BLaER1 (cell line): ENCODE results near the gene NEIL1.
"Not testable (repeated sequence)": the region's sequence is repeated elsewhere in the genome, so short reads cannot be mapped to it uniquely, and the experiment has no call there.

Experiments
- H3K27ac ChIP-seq: shearing (Covaris generic); formaldehyde crosslinking; 2 replicates; pipeline ENCODE4 v1.8.1; 2022
- H3K27me3 ChIP-seq: shearing (Covaris generic); formaldehyde crosslinking; 2 replicates; pipeline ENCODE4 v1.8.1; 2022
- H3K36me3 ChIP-seq: shearing (Covaris generic); formaldehyde crosslinking; 2 replicates; pipeline ENCODE4 v1.8.1; 2022
- H3K4me1 ChIP-seq: shearing (Covaris generic); formaldehyde crosslinking; 2 replicates; pipeline ENCODE4 v1.8.1; 2022
- H3K4me2 ChIP-seq: shearing (Covaris generic); formaldehyde crosslinking; 2 replicates; pipeline ENCODE4 v1.8.1; 2022
- H3K4me3 ChIP-seq: shearing (Covaris generic); formaldehyde crosslinking; 2 replicates; pipeline ENCODE4 v1.8.1; 2022
- H3K9ac ChIP-seq: shearing (Covaris generic); formaldehyde crosslinking; 2 replicates; pipeline ENCODE4 v1.8.1; 2022
- H3K9me3 ChIP-seq: shearing (Covaris generic); formaldehyde crosslinking; 2 replicates; pipeline ENCODE4 v1.8.1; 2022
- H4K20me1 ChIP-seq: shearing (Covaris generic); formaldehyde crosslinking; 2 replicates; pipeline ENCODE4 v1.8.1; 2022
- Cebpa-rat ChIP-seq: shearing (Covaris generic); IDR thresholded peaks from 2 replicates; pipeline ENCODE4 v1.8.1; 2022

NEIL1 gene

GRCh38 chr15:75366163-75366562 is 19.3 kb downstream of the NEIL1 start:
- Histone ChIP-seq H3K27ac (no peak overlapping the region), H3K4me2 (no peak overlapping the region), H3K4me3 (no peak overlapping the region), H3K9ac (no peak overlapping the region), H4K20me1 (peaks cover 15% of the 10 kb centered on the region; the same call in 1 of the 2 replicates), H3K27me3 (no peaks in the 10 kb centered on the region), H3K9me3 (no peaks in the 10 kb centered on the region), H3K36me3 (peaks cover 64% of the 10 kb centered on the region), H3K4me1 (peaks cover 55% of the 10 kb centered on the region)
- TF ChIP-seq Cebpa-rat, result no peak

GRCh38 chr15:75367006-75367405 is 20.2 kb downstream of the NEIL1 start:
- H3K4me3 ChIP-seq, result no peak overlapping the region
- H3K4me2 ChIP-seq, result peak overlapping the region; percentile 92

GRCh38 chr15:75367406-75367912 is 20.6 kb downstream of the NEIL1 start:
- peak overlapping the region; percentile 99 for H3K27ac ChIP-seq
- H3K4me3 ChIP-seq, result peak overlapping the region; percentile 97
- no peak for TF ChIP-seq Cebpa-rat
- no peaks in the 10 kb centered on the region for H3K27me3 ChIP-seq
- peak overlapping the region; percentile 92 for H3K4me2 ChIP-seq
- peaks cover 66% of the 10 kb centered on the region for H3K36me3 ChIP-seq
- peaks cover 54% of the 10 kb centered on the region for H3K4me1 ChIP-seq
- peaks cover 22% of the 10 kb centered on the region for H4K20me1 ChIP-seq
- H3K9me3 ChIP-seq, result no peaks in the 10 kb centered on the region
- H3K9ac ChIP-seq, result peak overlapping the region; percentile 96

More at GRCh38 chr15:75367006-75367405, 20.2 kb downstream of the NEIL1 start:
- H3K4me1 ChIP-seq, result peaks cover 58% of the 10 kb centered on the region
- H3K27me3 ChIP-seq, result no peaks in the 10 kb centered on the region
- H3K27ac ChIP-seq, result no peak overlapping the region
- H3K9ac ChIP-seq, result no peak overlapping the region
- peaks cover 22% of the 10 kb centered on the region for H4K20me1 ChIP-seq
- no peak for TF ChIP-seq Cebpa-rat
- no peaks in the 10 kb centered on the region for H3K9me3 ChIP-seq
- peaks cover 64% of the 10 kb centered on the region for H3K36me3 ChIP-seq

DNA sequence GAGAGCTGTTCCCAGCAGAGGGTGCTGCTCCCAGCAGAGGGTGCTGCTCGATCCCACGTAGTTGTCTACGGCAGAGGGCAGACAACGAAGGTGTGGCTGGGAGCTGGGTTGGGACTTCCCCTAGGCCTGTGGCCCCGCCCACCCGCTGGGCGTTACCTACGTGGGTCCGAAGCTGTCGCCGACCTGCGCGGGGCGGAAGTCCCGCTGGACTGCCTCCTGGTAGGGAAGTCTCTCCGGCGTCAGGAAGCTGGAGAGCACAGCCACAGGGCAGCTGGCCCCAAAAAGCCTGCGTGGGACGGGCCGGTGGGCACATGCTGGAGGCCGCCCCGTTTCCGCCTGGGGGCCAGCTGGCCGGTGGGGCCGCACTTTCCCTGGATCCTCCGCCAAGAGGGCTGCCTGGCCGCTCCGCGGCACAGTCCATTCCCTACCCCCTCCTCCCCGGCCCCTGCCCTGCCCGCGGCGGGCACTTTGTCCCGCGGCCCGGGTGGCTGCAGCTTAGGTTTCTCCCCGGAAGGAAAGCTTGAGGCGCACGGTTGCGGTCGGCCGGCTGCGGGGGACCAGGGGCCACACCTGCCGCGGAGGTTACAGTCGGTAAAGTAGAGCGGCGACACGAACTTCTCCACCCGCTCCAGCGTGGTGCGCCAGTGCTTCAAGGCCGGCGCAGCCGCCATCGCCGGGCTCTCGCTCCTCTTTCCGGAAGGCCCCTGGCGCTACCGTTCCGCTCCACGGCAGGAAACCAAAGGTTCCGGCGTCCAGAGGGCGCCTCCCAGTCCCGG is 21.3 kb downstream of the NEIL1 start, which contains the start of gene MAN2C1:
Gene MAN2C1 (minus strand): TSS at position 695 of the 776 bp plus-strand sequence. CDS start 24 bp downstream, at position 671.
- Histone ChIP-seq H3K9ac (peak within 1 kb of the TSS; percentile 96), H3K27me3 (no peaks in the 10 kb centered on the region), H3K36me3 (peaks cover 72% of the 10 kb centered on the region), H3K4me3 (peak within 1 kb of the TSS; percentile 97), H3K27ac (peak within 1 kb of the TSS; percentile 99), H4K20me1 (peaks cover 23% of the 10 kb centered on the region), H3K4me1 (peaks cover 47% of the 10 kb centered on the region), H3K9me3 (no peaks in the 10 kb centered on the region), H3K4me2 (peak within 1 kb of the TSS; percentile 92)
- TF ChIP-seq Cebpa-rat, result no peak

DNA sequence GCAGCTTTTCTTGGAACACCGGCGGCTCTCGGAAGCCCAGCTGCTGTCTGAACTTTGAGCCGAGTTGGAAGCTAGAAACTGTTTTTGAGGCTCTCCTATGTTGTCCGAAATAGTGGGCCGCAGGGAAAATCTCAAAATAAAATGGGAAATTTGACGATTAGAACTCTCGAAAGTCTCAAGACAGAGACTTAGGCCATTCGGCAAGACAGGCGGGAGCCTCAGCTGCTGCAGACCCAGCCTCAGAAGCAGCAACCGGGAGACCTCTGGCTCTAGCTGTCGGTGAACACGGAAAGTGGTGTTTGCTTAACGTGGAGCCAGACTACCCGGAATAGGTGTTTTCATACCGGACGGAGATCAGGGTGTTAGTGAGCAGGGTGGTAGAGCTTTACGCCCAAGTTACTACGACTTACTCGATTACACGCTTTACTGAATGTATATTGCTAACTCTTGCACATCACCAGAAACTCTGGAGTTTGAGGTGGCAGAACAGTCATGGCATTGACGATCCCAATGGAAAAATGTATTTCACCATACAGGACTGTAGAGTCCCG is 21.9 kb downstream of the NEIL1 start:
- peaks cover 41% of the 10 kb centered on the region for H3K4me1 ChIP-seq
- no peaks in the 10 kb centered on the region for H3K9me3 ChIP-seq
- peak overlapping the region; percentile 92 for H3K4me2 ChIP-seq
- peak overlapping the region; percentile 96 for H3K9ac ChIP-seq
- peak overlapping the region; percentile 99 for H3K27ac ChIP-seq
- H3K27me3 ChIP-seq, result no peaks in the 10 kb centered on the region
- H3K4me3 ChIP-seq, result peak overlapping the region; percentile 97
- TF ChIP-seq Cebpa-rat, result no peak
- peaks cover 29% of the 10 kb centered on the region for H4K20me1 ChIP-seq
- peaks cover 77% of the 10 kb centered on the region for H3K36me3 ChIP-seq

- Histone ChIP-seq H3K27me3 (no peaks in the 10 kb centered on the region), H3K9ac (peak overlapping the region; percentile 96; the same call in 1 of the 2 replicates), H3K4me3 (no peak overlapping the region), H3K27ac (no peak overlapping the region), H3K4me1 (peaks cover 35% of the 10 kb centered on the region), H3K9me3 (no peaks in the 10 kb centered on the region), H4K20me1 (peaks cover 35% of the 10 kb centered on the region), H3K36me3 (peaks cover 77% of the 10 kb centered on the region), H3K4me2 (no peak overlapping the region)
- TF ChIP-seq Cebpa-rat, result no peak
Measured at GRCh38 chr15:75369897-75370581, 23.2 kb downstream of the NEIL1 start.

- Histone ChIP-seq H3K9ac (no peak overlapping the region), H3K27ac (no peak overlapping the region), H3K4me2 (no peak overlapping the region), H4K20me1 (peaks cover 39% of the 10 kb centered on the region), H3K4me3 (no peak overlapping the region), H3K4me1 (peaks cover 31% of the 10 kb centered on the region), H3K9me3 (no peaks in the 10 kb centered on the region), H3K27me3 (no peaks in the 10 kb centered on the region), H3K36me3 (peaks cover 77% of the 10 kb centered on the region)
- TF ChIP-seq Cebpa-rat, result no peak
Measured at GRCh38 chr15:75371486-75371885, 24.6 kb downstream of the NEIL1 start.

- Histone ChIP-seq H3K9ac (no peak overlapping the region), H4K20me1 (peaks cover 35% of the 10 kb centered on the region), H3K4me2 (no peak overlapping the region), H3K36me3 (peaks cover 78% of the 10 kb centered on the region), H3K9me3 (no peaks in the 10 kb centered on the region), H3K4me1 (peaks cover 29% of the 10 kb centered on the region), H3K4me3 (no peak overlapping the region), H3K27me3 (no peaks in the 10 kb centered on the region), H3K27ac (no peak overlapping the region)
- TF ChIP-seq Cebpa-rat, result no peak
Measured at GRCh38 chr15:75371901-75372688, 25.3 kb downstream of the NEIL1 start.

- Histone ChIP-seq H3K9ac (no peak overlapping the region), H3K4me2 (no peak overlapping the region), H3K4me3 (no peak overlapping the region), H3K36me3 (peaks cover 98% of the 10 kb centered on the region), H3K27me3 (no peaks in the 10 kb centered on the region), H3K4me1 (0 out of 2 replicates have a peak, but pooled peaks cover 1% of the 10 kb centered on the region), H4K20me1 (peaks cover 21% of the 10 kb centered on the region), H3K9me3 (no peaks in the 10 kb centered on the region), H3K27ac (no peak overlapping the region)
- no peak for TF ChIP-seq Cebpa-rat
Measured at GRCh38 chr15:75380773-75381172, 33.9 kb downstream of the NEIL1 start.

GRCh38 chr15:75383986-75384385 is 37.1 kb downstream of the NEIL1 start:
- not testable (repeated sequence) for H3K9ac ChIP-seq, H3K4me1 ChIP-seq, H3K27me3 ChIP-seq, H3K9me3 ChIP-seq, H3K4me2 ChIP-seq, H3K27ac ChIP-seq, H3K4me3 ChIP-seq
- peaks cover 98% of the 10 kb centered on the region for H3K36me3 ChIP-seq
- peaks cover 51% of the 10 kb centered on the region for H4K20me1 ChIP-seq
